Measurements from ENCODE around the gene DDX39B.

DNA sequence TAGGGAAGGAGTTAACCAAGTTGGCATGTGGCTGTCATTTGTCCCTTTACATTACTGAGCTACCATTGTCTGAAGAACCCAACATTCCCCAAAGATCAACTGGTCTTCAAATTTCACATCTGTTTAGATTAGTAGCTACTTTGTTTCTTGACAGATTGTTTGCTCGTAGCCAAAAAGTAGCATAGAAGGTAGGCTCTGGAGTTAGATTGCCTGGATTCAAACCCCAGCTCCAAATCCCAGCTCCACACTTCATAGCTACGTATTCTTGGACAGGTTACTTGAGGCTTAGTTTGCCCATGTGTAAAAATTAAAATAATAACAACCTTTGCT is 6.7 kb upstream of the DDX39B start:
- TF ChIP-seq, protein P1, sequence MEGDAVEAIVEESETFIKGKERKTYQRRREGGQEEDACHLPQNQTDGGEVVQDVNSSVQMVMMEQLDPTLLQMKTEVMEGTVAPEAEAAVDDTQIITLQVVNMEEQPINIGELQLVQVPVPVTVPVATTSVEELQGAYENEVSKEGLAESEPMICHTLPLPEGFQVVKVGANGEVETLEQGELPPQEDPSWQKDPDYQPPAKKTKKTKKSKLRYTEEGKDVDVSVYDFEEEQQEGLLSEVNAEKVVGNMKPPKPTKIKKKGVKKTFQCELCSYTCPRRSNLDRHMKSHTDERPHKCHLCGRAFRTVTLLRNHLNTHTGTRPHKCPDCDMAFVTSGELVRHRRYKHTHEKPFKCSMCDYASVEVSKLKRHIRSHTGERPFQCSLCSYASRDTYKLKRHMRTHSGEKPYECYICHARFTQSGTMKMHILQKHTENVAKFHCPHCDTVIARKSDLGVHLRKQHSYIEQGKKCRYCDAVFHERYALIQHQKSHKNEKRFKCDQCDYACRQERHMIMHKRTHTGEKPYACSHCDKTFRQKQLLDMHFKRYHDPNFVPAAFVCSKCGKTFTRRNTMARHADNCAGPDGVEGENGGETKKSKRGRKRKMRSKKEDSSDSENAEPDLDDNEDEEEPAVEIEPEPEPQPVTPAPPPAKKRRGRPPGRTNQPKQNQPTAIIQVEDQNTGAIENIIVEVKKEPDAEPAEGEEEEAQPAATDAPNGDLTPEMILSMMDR (conservative IDR thresholded peaks at IDR 0.05; ENCODE audit: low read depth, low read length): no peak
- TF ChIP-seq FOS (IDR thresholded peaks at IDR 0.05; ENCODE audit: low read depth, low read length): no peak
- TF ChIP-seq POLR2A (IDR thresholded peaks at IDR 0.05; ENCODE audit: low read depth, low read length): no peak
- TF ChIP-seq RAD21 (IDR thresholded peaks at IDR 0.05; ENCODE audit: low read length): no peak
- TF ChIP-seq CEBPB (IDR thresholded peaks at IDR 0.05; ENCODE audit: low read depth, low read length): no peak
- TF ChIP-seq CHD1 (IDR thresholded peaks at IDR 0.05; ENCODE audit: low read depth, low read length): no peak
- no peak for TF ChIP-seq SMC3 (IDR thresholded peaks at IDR 0.05; ENCODE audit: low read depth, low read length)
